CD4-positive, alpha-beta T cell treated with Interleukin-6 for 4 hours (primary cell): ENCODE results near the gene DCTN1.
A peak's percentile ranks its signal among the peaks of the same experiment; 100 is the strongest.
"Not testable (repeated sequence)": the region's sequence is repeated elsewhere in the genome, so short reads cannot be mapped to it uniquely, and the experiment has no call there.

ENCODE experiments used
- DNase-seq: peaks from one replicate; pipeline ENCODE4 v3.0.0-alpha.2; 2020; ENCODE audit warnings: mixed read lengths

Gene DCTN1

GRCh38 chr2:74379851-74380789 is at the start of gene DCTN1:
DCTN1 (minus strand) TSS chr2:74380311; CDS start chr2:74380037, 274 bp downstream.
- peak; percentile 30 for DNase-seq

DNA sequence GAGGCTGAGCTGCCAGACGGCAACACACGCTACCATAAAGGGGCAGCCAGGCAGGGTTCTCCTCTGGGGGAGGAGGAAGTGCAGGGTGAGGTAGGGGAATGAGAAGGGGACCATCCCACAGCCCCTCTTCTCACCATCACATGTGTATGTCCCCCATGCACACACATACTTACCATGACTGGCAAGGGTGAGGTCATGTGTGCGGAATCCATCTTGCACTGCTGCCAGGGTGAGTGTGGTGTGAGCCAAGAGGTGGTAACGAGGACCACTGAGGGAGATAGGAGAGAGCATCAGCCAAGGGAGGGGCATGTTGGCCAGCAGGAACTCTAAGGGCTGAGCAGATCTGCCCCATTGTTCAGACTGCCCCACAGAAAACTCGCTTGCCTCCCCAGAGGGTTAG is 48.6 kb upstream of the DCTN1 start:
- DNase-seq, result no peak

- DNase-seq, result no peak
Measured at GRCh38 chr2:74427551-74427950, 47.4 kb upstream of the DCTN1 start.

GRCh38 chr2:74426181-74426758 is 46.2 kb upstream of the DCTN1 start:
- no peak for DNase-seq

GRCh38 chr2:74425523-74425922 is 45.4 kb upstream of the DCTN1 start:
- DNase-seq, result no peak

GRCh38 chr2:74424995-74425406 is 44.9 kb upstream of the DCTN1 start:
- no peak for DNase-seq

DNA sequence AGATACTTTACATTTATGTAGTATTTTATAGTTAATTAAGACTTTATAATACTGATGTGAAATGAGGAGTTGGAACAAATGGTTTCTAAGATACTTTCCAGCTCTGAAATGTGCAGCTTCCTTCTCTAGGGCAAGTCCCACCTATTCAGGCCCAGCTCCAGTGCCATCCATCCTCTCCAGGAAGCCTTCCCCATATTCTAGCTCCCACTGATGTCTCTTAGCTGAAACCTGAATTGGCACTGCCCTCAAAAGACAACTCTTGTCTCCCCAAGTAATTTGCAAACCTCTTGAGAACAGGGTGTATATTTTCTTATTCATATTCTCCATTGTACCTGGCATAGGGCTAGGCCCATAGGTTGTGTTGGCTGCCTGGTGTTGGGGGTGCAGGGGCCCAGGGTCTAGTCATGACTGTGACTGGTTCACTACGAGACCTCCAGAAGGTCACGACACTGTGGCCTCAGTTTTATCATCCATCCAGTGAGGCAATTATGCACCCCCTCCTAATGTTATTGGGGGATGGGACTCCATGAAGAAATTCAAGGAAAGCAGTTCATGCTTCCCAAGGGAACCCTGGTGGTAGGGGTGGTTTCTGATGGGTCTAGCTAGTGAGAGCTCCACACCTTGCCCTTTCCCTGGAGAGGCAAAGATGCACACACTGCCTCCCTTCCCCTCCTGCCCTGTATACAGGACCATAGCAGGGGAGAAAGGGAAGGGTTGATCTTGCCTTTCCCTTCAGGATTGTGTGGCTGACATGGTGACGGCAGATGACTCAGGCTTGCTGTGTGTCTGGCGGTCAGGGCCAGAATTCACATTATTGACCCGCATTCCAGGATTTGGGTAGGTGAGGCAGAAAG is 44.3 kb upstream of the DCTN1 start:
- DNase-seq, result no peak

DNA sequence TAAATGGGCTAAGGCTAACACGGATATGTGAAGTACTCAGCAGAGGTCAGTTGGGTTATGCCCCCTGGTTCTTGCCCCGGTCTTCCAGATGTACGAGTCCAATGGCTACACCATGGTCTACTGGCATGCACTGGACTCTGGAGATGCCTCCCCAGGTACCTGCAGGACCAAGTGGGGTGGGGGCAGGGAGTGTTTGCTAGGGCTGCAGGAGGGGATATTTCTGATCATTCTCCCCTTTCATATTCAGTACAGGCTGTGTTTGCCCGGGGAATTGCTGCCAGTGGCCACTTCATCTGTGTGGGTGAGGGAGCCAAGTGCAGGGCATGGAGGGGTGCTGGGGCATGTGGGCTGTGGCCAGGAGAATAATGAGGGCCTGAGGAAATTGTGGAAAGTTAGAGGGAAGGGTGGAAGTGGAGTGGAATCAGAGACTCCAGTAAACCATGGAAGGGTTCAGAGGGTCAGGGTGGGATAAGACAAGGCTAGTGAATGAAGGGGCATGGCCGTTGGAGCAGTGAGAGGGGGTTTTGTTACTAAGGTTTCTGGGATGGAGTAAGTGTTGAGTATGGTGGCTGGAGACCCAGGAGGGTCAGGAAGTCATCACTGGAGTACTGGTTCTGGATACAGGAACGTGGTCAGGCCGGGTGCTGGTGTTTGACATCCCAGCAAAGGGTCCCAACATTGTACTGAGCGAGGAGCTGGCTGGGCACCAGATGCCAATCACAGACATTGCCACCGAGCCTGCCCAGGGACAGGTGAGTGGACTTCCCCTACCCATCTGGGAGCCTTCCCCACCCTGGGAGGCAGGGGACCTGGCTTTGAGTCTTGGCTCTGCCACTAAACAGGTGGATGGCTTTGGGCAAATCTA is 43.4 kb upstream of the DCTN1 start:
- no peak for DNase-seq

GRCh38 chr2:74421221-74421870 is 41.2 kb upstream of the DCTN1 start, which contains the start of the genes C2orf81 and WDR54:
C2orf81 (minus strand) TSS chr2:74421619; CDS start chr2:74421560, 59 bp downstream.
WDR54 (plus strand) TSS chr2:74421730; CDS start chr2:74422154, 424 bp downstream.
- peak; percentile 96 for DNase-seq

- DNase-seq, result not testable (repeated sequence)
Measured at GRCh38 chr2:74420443-74421103, 40.5 kb upstream of the DCTN1 start.

GRCh38 chr2:74420006-74420405 is 39.9 kb upstream of the DCTN1 start:
- no peak for DNase-seq

DNA sequence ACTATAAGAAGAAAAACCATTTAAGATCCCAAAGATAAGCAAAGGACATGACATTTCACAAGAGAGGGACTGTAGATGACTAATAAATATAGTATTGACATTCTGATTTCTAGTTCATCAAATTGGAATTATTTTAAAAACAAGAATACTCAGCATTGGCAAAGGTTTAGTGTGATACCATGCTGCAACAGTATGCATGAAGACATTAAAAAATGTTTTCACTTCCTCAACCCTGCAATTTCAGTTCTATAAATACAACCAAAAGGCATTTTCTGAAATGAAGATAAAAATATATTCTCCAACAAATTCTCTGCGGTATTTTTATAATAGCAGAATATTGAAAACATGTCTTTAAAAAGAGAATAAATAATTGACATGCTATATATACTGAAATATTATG is 39.2 kb upstream of the DCTN1 start:
- DNase-seq, result no peak

DNA sequence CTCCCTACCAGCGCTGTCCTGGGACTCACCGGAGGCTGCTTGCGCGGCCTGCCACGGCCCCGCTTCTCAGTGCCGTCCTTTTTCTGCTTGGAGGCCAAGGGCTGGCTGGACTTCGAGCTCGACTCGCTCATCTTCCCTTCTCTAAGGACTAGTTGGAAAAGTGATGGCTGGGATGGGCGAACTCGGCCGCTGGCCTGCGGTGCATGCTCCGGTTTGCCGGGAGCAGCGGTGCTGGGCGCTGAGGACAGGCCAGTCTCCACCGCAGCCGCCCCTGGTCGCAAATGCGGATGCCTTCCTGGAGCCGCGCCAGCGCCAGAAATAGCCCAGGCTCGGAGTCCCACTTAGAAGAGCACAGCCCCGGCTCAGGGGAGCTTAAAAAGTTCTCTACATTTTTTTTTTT is 38.2 kb upstream of the DCTN1 start:
- no peak for DNase-seq

DNA sequence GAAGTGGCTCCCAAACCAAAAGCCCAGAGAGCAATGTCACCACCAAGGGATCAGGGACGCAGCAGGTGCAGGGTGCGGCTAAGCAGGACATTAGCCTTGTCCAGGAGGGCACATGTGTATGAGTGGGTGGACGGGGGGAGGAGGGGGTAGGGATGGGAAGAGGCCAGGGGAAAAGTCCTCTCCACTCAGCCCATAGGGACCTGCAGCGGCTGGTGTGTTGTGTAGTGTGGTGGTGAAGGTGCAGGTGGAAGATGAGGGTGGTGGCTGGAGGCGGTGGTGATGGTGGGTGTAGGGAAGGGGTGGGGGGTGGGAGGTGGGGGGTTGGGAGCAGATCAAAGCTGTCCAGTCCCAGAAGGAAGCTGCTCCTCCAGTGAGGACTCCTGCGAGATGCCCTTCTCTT is 37.7 kb upstream of the DCTN1 start:
- no peak for DNase-seq

- DNase-seq, result no peak
Measured at GRCh38 chr2:74417197-74417596, 37.1 kb upstream of the DCTN1 start.

GRCh38 chr2:74416778-74417177 is 36.7 kb upstream of the DCTN1 start:
- DNase-seq, result no peak

- DNase-seq, result no peak
Measured at GRCh38 chr2:74415762-74416395, 35.8 kb upstream of the DCTN1 start.

DNA sequence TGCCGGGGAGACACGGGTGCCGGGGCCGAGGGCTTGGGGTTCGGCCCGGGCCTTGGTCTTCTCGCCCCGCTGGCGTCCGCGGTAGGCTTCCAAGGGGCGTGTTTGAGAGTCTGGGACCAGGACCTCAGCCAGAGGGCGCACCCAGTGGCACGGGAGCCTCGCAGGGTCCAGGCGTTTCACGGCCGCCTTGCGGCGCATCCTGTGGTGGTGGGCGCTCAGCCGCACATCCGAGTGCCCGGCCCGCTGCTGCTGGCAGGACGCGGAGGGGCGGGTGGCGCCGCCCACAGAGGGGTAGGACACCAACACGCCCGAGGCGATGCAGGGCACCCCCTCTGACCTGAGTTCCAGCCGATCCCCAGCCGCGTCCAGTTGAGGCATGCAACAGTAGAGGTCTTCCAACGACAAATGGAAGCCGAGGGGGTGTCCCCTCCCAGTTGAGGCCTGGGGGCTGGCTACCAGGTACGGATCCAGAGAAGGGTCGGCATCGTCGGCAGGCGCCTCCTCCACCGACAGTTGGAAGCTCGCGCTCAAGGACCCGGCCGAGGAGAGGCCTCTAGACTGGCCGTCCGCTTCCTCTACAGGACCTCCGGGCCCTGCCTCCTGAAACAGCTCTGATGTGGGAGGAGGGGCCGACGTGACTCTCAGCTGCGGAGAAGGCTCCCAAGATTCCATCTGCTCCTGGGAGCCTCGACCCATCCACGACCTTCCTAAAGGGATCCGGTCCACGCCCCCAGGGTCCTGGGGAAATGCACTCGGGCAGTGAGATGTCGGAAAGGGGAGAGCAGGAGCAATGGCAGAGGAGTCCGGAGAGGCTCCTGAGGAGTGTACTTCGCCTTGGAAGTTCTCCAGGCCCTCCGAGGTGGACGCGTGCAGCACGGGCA is 35.0 kb upstream of the DCTN1 start:
- peak; percentile 47 for DNase-seq

DNA sequence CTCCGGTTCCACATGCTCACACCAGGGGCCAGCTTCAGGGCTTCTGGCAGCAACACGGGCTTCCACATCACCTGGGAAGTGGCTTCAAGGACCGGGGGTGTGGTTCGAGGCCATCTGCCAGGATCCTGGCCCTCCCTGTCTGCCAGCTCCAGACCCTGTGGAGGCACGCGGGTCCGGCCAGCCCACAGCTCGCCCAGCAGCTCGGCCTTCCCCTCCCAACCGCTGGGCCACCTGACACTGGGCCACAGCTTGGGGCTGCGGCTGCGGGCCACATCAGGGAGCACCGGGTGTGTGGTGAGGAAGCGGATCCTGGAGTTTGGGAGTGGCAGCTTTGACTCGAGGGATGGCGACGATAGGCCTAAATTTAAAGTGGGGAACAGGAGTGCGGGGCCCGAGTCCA is 34.3 kb upstream of the DCTN1 start:
- DNase-seq, result no peak
